Left kidney (tissue), 2 donors: ENCODE results near the gene PAM. TPM values are rescaled to one million over a fixed set of nuclear protein-coding genes. Genes with fewer than 3 reads are reported as not detected.

ENCODE experiments used
- DNase-seq: peaks from one replicate; pipeline ENCODE4 v3.0.0-alpha.2; 2013
- polyA plus RNA-seq: library from polyadenylated mRNA; unstranded; fragments of 120-200 nt; gene quantifications from one replicate; pipeline ENCODE4 v1.2.1, GENCODE V29; 2013; ENCODE audit not compliant: insufficient read length

PAM gene
- polyA plus RNA-seq, 1 donor: 232 TPM

- DNase-seq: no peak
Observed at GRCh38 chr5:102811972-102812371, 56.9 kb downstream of the PAM start.

GRCh38 chr5:102813740-102814139 lies 58.6 kb downstream of the PAM start:
- no peak for DNase-seq

GRCh38 chr5:102815084-102815483 lies 60.0 kb downstream of the PAM start:
- no peak for DNase-seq

GRCh38 chr5:102815540-102816332 lies 60.6 kb downstream of the PAM start:
- DNase-seq: no peak

- DNase-seq: no peak
Observed at GRCh38 chr5:102818345-102818744, 63.2 kb downstream of the PAM start.

- no peak for DNase-seq
Observed at GRCh38 chr5:102818934-102819333, 63.8 kb downstream of the PAM start.

GRCh38 chr5:102819634-102820033 lies 64.5 kb downstream of the PAM start:
- no peak for DNase-seq

- no peak for DNase-seq
Observed at GRCh38 chr5:102823441-102823874, 68.4 kb downstream of the PAM start.

- no peak for DNase-seq
Observed at GRCh38 chr5:102826629-102827028, 71.5 kb downstream of the PAM start.

GRCh38 chr5:102830241-102830640 lies 75.1 kb downstream of the PAM start:
- DNase-seq: no peak

- no peak for DNase-seq
Observed at GRCh38 chr5:102832445-102832844, 77.3 kb downstream of the PAM start.

- DNase-seq: no peak
Observed at GRCh38 chr5:102833146-102833545, 78.0 kb downstream of the PAM start.

- no peak for DNase-seq
Observed at GRCh38 chr5:102834438-102834964, 79.4 kb downstream of the PAM start.

- no peak for DNase-seq
Observed at GRCh38 chr5:102835717-102836116, 80.6 kb downstream of the PAM start.

- no peak for DNase-seq
Observed at GRCh38 chr5:102841021-102841420, 85.9 kb downstream of the PAM start.

GRCh38 chr5:102843997-102844396 lies 88.9 kb downstream of the PAM start:
- DNase-seq: no peak

GRCh38 chr5:102845041-102845440 lies 89.9 kb downstream of the PAM start:
- DNase-seq: no peak

GRCh38 chr5:102850503-102850902 lies 95.4 kb downstream of the PAM start:
- no peak for DNase-seq

- DNase-seq: no peak
Observed at GRCh38 chr5:102853680-102854079, 98.6 kb downstream of the PAM start.

- no peak for DNase-seq
Observed at GRCh38 chr5:102855681-102856388, 100.7 kb downstream of the PAM start.

GRCh38 chr5:102856389-102856777 lies 101.3 kb downstream of the PAM start:
- no peak for DNase-seq

GRCh38 chr5:102857076-102857818 lies 102.1 kb downstream of the PAM start:
- no peak for DNase-seq

- DNase-seq: no peak
Observed at GRCh38 chr5:102858221-102858620, 103.1 kb downstream of the PAM start.
